NCI-H146 treated with DMSO at 0.1 percent for 48 hours (cell line): ENCODE results near the gene DMRT1.

Experiments
- DNase-seq: peaks from one replicate; lab custom pipeline; 2025; ENCODE audit not compliant: unreplicated experiment; lab: John Stamatoyannopoulos, UW

The DMRT1 gene

DNA sequence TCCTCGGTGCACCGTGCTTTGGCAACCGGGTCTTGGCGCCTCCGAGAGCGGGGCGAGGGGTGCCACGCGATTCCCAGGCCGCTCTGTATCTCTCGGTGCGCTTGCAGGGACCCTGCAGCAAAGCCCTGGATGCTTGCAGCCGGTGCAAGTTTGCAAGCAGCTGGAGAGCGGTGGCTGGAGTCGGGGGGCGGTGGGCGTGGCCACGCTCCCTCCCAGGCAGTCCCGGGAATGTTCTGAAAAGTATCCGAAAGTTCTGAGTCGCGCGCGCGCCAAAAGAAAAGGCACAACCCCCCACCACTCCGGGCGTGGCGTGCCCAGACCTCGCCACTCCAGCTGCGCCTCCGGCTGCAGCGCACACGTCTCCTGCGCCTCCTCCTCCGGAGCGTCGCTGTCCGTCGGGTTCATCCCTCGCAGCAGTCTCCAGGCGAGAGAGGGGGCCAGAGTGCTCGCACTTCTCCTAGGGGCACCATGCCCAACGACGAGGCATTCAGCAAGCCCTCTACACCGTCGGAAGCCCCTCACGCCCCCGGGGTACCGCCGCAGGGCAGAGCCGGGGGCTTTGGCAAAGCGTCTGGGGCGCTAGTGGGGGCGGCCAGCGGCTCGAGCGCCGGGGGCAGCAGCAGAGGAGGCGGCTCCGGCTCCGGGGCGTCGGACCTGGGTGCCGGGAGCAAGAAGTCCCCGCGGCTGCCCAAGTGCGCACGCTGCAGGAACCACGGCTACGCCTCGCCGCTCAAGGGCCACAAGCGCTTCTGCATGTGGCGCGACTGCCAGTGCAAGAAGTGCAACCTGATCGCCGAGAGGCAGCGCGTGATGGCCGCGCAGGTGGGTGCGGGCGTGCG lies at the start of gene DMRT1:
DMRT1 (plus strand) TSS at position 327 of the 839 bp plus-strand sequence; CDS start at position 469, 142 bp downstream.
- no peak for DNase-seq

DNA sequence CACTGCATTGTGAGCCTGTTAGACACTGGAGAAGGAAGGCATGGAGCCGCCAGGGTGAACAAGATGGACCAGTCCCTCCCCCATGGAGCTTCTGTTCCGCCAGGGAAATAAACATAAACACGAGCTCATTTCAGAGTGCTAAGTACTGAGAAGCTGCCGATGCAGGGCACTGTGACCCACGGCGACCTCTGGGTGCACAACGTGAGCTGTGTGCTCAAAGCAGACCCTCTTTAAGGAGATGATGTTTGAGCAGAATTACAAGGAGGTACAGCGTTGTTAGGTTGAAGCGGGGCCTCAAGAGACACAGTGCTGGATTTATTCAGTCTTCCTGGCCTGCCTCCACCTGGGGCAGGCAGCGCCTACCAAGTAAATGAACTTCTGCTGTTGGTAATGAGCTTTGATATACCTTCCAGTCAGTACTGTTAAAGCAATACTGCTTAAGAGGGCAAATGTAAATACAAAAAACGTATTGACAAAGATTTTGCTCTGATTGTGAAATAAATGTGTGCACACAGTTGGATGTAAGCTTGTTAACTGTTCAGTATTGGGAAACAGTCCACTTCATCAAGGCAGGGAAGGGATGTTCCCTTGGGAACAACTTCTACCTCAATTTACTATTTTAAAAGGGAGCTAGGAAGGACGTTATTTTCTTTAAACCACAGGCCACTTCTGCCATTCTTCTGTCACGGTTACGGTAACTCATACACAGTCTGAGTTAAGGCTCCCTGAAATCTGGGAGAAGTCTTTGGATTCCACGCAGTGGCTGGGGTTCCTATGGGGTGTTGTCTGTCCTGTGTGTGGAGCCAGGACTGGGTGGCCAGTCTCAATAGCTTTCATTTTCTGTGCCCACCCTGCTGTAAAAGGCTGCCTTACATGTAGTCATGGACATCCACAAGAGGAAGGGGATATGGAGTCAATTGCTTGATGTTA lies 48.9 kb upstream of the DMRT1 start:
- DNase-seq: no peak

DNA sequence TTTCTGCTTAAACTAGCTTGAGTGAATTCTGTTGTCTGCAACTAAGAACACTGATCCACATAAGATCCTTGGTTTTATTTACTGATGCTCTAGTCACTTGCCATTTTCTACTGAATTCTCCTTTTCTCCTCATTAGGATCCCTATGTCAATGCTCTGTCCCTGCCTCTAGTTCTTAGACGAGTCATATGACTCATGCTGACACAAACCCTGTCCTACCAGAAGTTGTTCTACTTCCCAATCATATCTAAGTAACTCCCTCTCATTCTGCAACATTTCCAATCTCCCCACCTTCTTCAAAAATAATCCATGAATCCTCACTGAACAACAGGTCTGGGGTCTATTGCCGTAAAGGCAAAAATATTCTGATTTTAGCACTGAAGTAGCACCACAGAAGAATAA lies 47.1 kb upstream of the DMRT1 start:
- DNase-seq: no peak

DNA sequence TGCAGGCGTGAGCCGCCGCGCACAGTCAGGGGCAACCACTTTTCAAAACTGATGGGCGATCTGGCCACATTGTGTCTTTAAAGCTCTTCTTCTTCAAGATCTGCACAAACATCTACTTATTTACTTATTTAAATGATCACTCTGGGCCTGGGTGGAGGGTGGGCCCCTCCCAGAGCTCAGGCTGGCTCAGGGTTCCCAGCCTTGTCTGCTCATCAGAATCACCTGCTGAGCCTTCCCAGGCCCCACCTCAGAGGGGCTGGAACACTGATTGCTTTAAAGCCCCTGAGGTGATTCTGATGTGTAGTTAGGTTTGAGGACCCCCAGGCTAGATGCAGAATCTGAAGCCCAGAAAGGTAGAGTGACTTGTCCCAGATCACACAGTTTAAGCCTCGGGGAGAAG lies 45.6 kb upstream of the DMRT1 start:
- DNase-seq: no peak

DNA sequence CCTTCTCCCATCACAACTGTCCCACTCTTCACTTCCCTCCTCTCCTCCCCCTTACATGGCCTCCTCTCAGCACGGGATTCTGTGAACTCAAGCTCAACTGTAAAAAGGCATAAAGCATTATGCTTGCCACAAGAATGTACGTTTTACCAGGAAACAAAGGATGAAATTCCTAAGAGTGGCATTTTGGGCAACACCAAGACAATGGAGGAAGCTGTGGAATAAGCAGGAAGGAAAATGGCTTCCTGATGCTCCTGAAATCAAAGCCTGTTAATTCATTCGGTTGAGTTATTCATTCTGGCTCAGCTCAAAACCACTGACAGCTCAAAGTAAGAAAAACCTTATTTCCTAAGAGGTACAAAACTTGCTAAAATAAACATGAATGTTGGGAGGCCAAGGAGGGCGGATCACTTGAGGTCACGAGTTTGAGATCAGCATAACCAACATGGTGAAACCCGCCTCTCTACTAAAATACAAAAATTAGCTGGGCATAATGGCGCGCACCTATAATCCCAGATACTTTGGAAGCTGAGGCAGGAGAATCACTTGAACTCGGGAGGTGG lies 40.8 kb upstream of the DMRT1 start:
- no peak for DNase-seq

DNA sequence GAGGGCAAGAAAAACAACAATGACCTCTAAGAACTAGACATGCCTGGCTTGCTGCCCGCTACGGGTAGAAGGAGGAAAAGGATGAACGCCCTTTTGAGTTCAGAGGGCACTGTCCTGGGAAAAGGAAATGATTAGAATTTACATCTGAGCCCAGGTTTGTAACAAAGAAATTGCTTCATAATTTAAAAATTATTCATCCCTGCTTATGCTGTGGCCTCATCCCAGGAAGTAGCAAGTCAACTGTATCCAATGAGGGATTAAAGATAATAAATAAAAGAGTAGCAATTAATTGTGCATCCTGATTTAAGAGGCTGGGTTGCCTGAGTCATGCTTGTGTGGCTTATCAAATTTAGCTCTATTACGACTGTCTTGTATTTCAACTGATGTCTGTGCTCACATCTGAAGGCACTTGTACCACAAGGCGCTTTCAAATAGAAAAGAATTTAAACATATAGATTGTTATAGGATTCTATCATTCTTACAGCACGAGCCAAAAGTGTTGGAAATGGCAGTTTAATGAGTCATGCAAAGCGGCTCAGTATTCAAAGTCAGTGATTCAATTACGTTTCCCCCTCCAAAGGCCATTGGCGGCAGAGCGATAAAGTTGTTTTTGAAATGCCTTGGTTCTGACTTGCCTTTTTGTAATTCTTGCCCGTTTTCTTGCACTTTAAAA lies 40.0 kb upstream of the DMRT1 start:
- DNase-seq: no peak

DNA sequence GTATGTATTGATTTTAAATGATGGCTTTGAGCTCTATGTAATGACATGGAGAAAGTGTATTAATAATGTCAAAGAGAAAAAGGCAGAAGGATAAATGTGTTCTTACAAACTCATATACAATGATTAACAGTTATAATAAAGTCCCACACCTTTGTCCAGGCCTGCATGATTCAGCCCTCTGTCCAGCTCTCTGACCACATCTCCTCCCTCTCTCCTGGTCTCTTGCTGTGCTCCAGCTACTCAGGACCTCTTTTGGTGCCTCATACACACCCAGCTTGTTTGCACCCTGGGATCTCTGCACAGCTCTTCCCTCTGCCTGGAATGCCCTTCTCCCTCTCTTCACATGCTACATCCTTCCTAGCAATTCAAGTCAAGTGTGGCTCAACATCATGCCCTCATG lies 37.5 kb upstream of the DMRT1 start:
- DNase-seq: no peak

DNA sequence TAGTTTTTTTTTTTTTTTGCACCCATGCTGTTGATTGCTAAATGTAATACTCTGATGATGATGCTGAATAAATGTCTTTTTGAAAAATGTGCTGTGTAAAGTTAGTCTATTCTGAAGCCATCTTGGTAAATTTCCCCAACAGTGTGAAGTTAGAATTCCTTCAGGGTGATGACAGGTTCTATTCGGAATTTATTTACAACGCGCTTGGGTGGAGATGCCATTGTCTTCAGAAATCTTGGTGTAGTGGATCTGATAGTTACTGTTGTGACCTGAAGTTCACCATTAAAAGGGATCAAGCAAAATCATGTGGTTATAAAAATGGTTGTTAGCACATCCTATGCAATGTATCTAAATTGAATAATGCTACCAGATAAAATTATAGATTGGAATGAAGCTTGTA lies 36.3 kb upstream of the DMRT1 start:
- no peak for DNase-seq

DNA sequence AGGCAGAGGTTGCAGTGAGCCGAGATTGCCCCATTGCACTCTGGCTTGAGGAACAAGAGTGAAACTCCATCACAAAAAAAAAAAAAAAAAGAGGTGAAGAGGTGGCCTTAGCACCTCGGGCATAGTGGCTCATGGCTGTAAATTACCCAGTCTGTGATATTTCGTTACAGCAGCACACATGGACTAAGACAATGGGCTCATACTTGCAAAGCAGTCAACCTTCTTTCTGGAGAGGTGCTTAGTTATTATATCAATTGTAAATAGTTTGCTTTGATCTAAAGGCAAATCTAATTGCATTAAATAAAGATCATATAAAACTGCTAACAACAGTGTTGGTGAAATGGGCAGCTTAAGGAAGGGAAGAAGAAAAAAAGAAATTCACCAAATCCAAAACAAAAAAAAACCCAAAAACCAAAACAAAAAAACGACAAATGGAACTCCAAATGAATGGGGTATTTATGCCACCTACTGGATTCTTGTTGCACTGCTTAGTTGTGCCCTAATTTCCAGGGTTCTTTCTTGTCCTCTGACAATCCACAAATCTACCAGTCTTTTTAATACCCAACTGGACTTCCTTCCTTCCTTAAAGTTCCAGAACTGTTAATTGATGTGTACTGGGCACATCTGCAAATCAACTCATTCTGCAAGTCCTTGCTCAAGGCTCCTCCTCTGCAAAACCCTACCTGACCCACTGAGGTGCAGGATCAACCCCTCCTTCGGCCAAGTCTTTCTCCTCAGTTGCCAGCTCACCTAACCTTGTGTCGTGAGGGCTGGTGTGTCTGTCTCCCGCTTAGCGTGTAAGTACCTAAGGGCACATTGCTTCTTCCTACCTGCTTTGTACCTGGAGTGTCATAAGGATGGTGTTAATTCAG lies 35.0 kb upstream of the DMRT1 start:
- no peak for DNase-seq

DNA sequence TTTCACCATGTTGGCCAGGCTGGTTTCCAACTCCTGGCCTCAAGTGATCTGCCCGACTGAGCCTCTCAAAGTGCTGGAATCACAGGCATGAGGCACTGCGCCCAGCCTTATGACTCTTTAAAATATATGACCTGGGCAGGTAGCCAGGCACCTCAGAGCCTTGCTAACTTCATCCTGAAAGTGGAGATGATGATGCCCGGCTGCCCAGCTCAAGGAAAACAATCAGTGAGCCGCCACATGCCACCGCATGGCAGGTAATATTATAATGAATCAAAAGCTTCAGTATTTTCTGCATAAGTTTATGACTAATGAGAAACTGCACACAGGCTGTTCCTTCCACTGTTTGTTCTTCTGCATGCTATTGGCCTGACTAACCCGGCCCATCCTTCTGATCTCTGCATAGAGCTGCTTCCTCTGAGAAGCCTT lies 30.4 kb upstream of the DMRT1 start:
- DNase-seq: no peak

DNA sequence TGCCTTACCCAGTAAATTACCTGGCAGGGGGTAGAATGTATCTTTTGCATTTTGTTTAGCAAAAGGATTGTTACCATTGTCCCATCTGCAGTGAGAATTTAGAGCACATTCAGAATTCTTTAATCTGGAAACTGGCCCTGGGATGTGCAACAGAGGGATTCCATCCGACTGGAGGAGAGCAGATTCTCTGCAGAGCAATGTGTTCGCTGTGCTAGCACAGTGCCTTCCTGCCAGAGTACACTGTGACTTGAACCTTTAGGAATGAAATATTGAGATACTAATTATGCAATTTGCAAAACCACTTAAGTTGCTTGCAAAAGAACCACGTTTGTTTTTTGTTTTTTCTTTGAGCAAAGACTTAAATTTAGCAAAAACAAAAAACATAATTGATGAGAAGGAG lies 22.5 kb upstream of the DMRT1 start:
- DNase-seq: no peak

DNA sequence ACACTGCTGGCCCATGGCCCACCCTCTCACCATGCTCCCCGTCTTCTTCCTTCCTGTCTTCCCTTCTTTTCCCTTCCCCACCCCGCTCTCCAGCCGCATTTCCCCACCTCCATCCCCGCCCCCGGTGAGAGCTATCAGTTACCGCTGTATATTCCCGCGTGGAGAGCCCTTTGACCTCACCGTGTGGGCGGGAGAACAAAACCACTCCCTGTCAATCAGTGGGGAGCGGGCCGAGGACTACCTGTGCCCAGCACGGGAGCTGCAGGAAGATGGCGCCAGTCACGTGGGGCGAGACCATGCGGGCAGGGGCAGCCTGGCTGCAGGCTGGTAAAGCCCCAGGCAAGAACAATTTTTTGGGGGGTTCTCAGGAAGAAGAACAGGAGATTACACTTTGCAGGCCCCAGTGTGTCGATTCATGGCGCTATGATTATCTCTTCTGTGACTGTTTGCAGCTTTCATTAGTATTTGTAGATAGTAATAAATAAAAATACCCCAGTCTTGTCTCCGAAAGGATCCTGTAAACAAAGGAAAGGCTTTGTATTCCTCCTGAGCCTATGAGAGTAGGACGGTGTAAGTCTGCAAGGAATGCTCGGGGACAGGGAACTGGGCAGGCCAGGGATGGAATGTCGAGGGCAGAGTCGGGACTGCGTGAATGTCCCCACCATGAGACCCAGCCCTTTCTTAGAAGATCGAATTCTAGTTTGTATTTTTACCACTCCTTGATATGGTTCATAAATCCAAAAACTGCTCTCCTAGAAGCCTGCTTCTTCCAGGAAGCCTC lies 14.8 kb upstream of the DMRT1 start:
- no peak for DNase-seq

DNA sequence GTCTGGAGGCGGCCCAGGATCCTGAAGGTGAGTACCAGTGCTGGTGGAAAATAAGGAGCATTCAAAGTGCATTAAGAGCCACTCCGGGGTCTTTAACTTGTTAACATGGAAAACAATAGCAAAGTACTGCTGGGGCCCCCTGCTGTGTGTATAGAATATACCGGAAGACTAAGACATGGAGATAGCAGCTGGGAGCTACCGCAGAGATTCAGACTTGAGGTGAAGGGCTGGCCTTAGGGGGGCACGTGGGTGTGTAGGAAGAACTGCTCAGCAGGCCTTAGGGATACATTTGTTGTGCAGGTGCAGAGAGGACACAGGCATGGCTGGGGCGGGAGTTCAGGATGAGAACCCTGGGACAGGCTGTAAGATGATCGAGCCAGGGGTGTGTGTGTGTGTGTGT lies 1.2 kb upstream of the DMRT1 start:
- DNase-seq: no peak

DNA sequence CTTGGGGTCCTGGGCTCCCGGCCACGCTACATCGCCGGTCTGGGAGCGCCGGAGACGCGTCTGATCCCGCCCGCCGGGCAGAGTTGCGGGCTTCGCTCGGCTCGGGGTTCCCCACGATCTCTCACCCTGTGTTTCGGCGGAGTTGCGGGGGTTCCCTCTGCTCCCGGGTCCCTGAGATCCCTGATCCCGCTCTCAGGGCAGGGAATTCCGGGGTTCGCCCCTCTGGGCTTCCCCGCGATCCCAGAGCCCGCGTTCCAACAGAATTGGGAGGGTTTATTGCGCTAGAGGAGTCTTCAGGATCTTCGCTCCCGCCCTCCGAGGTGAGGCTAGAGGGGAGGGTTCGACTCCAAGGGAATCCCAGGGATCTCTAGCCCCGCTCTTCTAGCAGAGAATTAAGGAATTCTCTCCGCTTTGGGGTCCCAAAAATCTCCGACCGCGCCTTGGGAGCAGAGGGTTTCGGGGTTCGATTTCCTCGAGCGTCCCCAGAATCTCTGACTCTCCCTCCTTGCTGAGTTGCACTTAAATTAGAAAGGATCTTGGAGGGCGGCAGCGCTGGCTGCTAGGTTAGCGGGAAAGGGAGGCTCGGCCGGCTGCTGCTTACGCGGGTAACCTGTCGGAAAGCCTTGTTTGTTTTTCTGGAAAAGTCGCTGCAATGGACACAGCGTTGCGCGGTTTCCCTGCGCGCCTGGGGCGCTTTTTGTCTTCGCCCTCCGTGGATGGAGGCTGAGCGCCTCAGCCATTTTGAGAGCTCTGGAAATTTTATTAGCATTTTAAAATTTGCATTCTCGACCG lies 1.3 kb downstream of the DMRT1 start:
- no peak for DNase-seq

DNA sequence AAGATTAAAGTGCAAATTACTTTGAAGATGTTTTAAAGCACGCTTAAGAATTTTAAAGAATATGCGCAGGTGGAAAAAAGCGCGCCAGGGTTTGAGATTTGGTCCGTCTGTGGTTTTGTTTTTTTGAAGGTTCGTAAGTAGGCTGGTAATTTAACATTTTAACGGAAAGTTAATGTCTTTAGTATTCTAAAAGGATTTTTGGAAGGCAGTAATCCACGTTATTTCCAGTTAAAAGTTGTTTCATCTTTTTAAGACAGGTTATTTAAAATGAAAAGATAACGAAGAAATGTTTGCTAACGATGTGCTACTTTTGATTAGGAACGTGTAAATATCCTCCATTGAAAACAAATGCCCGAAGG lies 1.9 kb downstream of the DMRT1 start:
- no peak for DNase-seq

DNA sequence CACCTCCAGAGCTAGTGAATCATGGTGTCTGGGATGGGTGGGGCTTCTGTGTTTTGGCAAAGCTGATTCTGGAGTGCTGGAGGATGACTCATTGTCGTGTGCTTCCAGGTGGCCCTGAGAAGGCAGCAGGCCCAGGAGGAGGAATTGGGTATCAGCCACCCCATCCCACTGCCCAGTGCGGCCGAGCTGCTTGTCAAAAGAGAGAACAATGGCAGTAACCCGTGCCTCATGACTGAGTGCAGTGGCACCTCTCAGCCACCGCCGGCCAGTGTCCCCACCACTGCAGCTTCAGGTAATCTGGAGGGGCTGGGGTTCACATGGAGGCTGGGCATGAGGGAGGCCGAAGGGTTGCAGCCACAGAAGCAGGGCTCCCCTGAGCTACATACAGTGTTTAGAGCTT lies 5.4 kb downstream of the DMRT1 start:
- DNase-seq: no peak

DNA sequence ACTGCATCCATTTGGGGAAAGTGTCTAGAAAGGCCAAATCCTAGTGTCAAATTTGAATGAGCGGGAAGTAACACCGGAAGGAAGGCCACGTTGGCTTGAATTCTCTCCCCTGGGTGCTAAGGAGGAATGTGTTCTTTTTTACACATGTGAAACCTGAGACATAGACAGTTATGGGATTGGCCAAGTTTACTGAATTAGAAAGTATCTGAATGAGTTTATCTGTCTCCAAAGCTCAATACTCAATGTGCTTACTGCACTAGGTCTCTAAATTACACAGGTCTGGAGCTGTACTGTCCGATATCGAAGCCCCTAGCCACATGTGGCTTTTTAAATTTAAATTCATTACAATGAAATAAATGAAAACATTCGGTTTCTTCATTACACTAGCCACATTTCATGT lies 6.0 kb downstream of the DMRT1 start:
- no peak for DNase-seq

DNA sequence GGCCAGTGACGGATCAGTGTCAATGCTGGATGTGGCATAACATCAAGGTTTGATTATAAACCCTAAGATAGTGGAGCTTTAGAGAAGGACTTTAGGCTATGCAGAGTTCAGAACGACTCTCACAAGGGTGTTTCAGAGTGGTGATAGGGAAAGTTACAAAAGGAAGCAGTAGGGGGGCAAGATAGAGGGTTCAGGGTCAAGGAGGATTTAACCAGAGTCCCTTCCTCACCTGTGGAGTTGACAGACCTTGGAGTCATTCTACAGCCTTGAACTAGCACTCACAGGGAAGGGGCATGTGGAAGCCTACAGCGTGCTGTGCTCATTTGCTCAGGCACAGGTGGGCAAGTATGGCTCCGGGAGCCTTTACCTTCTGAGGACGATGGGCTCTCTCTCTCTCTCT lies 7.9 kb downstream of the DMRT1 start:
- no peak for DNase-seq

DNA sequence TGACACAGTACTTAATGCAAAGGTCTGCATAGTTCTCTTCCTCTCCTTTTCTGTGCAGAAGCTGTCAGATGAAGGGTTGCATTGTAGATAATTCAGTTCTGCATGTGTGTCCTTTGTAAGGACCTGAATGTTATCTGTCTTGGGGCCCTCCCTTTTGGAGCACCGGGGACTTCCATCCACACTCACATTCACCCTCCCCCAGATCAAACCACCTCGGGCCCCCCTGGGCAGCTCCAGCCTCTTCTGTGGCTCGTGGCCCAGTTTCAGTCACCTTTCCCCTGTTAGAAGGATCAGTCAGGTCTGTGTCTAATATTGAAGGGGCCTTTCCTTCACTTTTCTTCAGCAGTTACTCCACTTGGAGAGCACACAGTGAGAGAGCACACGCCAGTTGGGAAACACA lies 11.0 kb downstream of the DMRT1 start:
- no peak for DNase-seq
